Spleen (tissue), 11 donors: ENCODE measurements around the gene CACNA1C. TPM values are rescaled to one million over a fixed set of nuclear protein-coding genes. Genes with fewer than 3 reads are reported as not detected.

Experiments used
- DNase-seq: peaks from one replicate; pipeline ENCODE4 v3.0.0-alpha.2; 2020
- H3K27ac ChIP-seq, 8 donors: fragments of 200-600 bp; sonication (generic) in 7 of 8; 1 replicate in 4 of 8; 2 replicates in 4 of 8; pipeline versions ENCODE4 v1.5.0 to v1.8.0; 2016 to 2021; ENCODE audit warnings: inconsistent platforms in 4 of 8, mild to moderate bottlenecking in 4 of 8, moderate library complexity in 1 of 8
- H3K27me3 ChIP-seq, 7 donors: fragments of 200-600 bp; sonication (generic) in 6 of 7; replicated peaks in 1 of 7; 1 replicate in 4 of 7; 2 replicates in 3 of 7; pipeline versions ENCODE4 v1.5.0 to v1.8.0; 2016 to 2021; ENCODE audit warnings: inconsistent platforms in 3 of 7, mild to moderate bottlenecking in 1 of 7
- H3K36me3 ChIP-seq, 6 donors: fragments of 200-600 bp; sonication (generic) in 5 of 6; 1 replicate in 4 of 6; 2 replicates in 2 of 6; pipeline versions ENCODE4 v1.5.0 to v1.8.0; 2016 to 2021; ENCODE audit warnings: inconsistent platforms in 2 of 6
- H3K4me1 ChIP-seq, 6 donors: fragments of 200-600 bp; sonication (generic) in 5 of 6; 1 replicate in 3 of 6; 2 replicates in 3 of 6; pipeline versions ENCODE4 v1.5.0 to v1.8.0; 2016 to 2021; ENCODE audit warnings: inconsistent platforms in 3 of 6
- H3K4me3 ChIP-seq, 8 donors: fragments of 200-600 bp; sonication (generic) in 7 of 8; 1 replicate in 4 of 8; 2 replicates in 4 of 8; pipeline versions ENCODE4 v1.5.0 to v1.8.0; 2016 to 2021; ENCODE audit warnings: inconsistent platforms in 4 of 8, mild to moderate bottlenecking in 4 of 8, moderate library complexity in 2 of 8
- H3K9me3 ChIP-seq, 8 donors: fragments of 200-600 bp; sonication (generic) in 7 of 8; 1 replicate in 4 of 8; 2 replicates in 4 of 8; pipeline versions ENCODE4 v1.5.0 to v1.8.0; 2016 to 2021; ENCODE audit warnings: inconsistent platforms in 4 of 8
- POLR2A ChIP-seq, 3 donors: fragments of 450-650 bp; IDR thresholded peaks; one replicate each; pipeline ENCODE4 v1.5.1; 2017; ENCODE audit warnings: antibody characterized with exemption in 3 of 3, mild to moderate bottlenecking in 1 of 3
- POLR2AphosphoS5 ChIP-seq, 3 donors: sonication (generic); formaldehyde crosslinking; IDR thresholded peaks; one replicate each; pipeline ENCODE4 v1.5.1; 2017; ENCODE audit warnings: antibody characterized with exemption in 3 of 3
- WGBS, 5 donors: extraction: QIAGEN DNeasy Blood & Tissue Kit in 3 of 5; methylation state at CpG; one replicate each; pipeline versions ENCODE4 v1.1.5 to v1.1.7; 2013 to 2018; 5-methylcytosine and 5-hydroxymethylcytosine counted together
- intact Hi-C: fragments of 100-400 bp; cut with DNase I; formaldehyde crosslinking; loops from one replicate; pipeline ENCODE4 v1.15.0; 2023; ENCODE audit warnings: low total_unique reads
- polyA plus RNA-seq, 3 donors: library from polyadenylated mRNA; stranded (reverse); fragments of 200-250 nt; gene quantifications; one replicate each; pipeline ENCODE4 v1.2.1, GENCODE V29; 2013
- total RNA-seq, 7 donors: library from RNA; depleted of rRNA in 3 of 7; stranded (reverse); fragments of >200 nt in 3 of 7; fragmentation: NEBNext Ultra II Directional in 4 of 7; extraction: Animal tissue kit (Norgen Biotek cat#: 25700) in 4 of 7; gene quantifications; one replicate each; pipeline versions ENCODE4 v1.1.0 to v1.2.1, GENCODE V29; 2016 to 2021
- TF ChIP-seq, protein P1 (sequence below), 11 experiments: fragments of 200-600 bp in 7 of 11; fragments of 450-650 bp in 4 of 11; sonication (generic) in 4 of 11; IDR thresholded peaks in 8 of 11; conservative IDR thresholded peaks in 3 of 11; 1 replicate in 7 of 11; 2 replicates in 4 of 11; pipeline versions ENCODE4 v1.4.0 to v1.8.0; 2016 to 2021; ENCODE audit warnings: antibody characterized with exemption in 11 of 11, inconsistent platforms in 4 of 11, mild to moderate bottlenecking in 1 of 11
- donor health status: healthy with polysubstance abuse.
- donor health status: DM: no; HTN: no; CAD: no; lungs with moderate emphysema.
- donor health status: DM: no; HTN: no; CAD: no.
- donor health status: Bipolar disorder and iron deficiency.
- donor health status: healthy.
- donor health status: DM: no; HTN: no; CAD: no.
- donor health status: DM: yes; HTN: yes; CAD: no.

The CACNA1C gene
- total and polyA plus RNA-seq, 10 donors: 0.67 to 27.6 (median 18.4) TPM

DNA sequence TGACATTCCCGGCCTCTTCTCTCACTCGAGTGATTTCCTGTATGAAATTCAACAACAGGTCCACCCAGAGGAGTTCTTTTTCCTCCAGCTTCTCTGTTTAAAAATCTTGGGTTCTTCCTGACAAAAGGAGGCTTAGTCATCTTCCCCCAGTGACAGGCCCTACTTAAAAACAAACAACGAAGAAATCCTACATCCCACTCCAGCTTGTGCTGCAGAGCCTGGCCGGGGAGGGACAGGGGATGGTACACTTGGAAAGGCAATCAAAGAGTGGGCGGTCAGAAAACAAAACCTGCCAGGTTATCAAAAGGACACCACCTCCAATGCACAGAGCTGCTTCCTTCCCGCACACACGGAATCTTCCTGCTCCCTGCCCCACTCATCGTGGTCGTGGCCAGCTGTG, 101.3 kb downstream of the CACNA1C start:
- 45 to 58% (median 54%) methylated on average over 9 of the region's 9 CpGs for WGBS, 5 donors
- DNase-seq: no peak
- peak overlapping the region in 3 of 8 donors; percentile 4 to 46 (median 33) for H3K27ac ChIP-seq
- intact Hi-C loops: no loop called here
- H3K4me1 ChIP-seq: peaks cover 0 to 15% (median 0%) of the 10 kb centered on the region in 6 donors
- H3K4me3 ChIP-seq: no peak overlapping the region
- H3K27me3 ChIP-seq: no peaks in the 10 kb centered on the region
- H3K9me3 ChIP-seq: no peaks in the 10 kb centered on the region
- no peaks in the 10 kb centered on the region for H3K36me3 ChIP-seq
- TF ChIP-seq, protein P1, sequence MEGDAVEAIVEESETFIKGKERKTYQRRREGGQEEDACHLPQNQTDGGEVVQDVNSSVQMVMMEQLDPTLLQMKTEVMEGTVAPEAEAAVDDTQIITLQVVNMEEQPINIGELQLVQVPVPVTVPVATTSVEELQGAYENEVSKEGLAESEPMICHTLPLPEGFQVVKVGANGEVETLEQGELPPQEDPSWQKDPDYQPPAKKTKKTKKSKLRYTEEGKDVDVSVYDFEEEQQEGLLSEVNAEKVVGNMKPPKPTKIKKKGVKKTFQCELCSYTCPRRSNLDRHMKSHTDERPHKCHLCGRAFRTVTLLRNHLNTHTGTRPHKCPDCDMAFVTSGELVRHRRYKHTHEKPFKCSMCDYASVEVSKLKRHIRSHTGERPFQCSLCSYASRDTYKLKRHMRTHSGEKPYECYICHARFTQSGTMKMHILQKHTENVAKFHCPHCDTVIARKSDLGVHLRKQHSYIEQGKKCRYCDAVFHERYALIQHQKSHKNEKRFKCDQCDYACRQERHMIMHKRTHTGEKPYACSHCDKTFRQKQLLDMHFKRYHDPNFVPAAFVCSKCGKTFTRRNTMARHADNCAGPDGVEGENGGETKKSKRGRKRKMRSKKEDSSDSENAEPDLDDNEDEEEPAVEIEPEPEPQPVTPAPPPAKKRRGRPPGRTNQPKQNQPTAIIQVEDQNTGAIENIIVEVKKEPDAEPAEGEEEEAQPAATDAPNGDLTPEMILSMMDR (IDR thresholded peaks at IDR 0.05 in 8 of 11, conservative IDR thresholded peaks at IDR 0.05 in 3 of 11): no peak
- no peak for TF ChIP-seq POLR2AphosphoS5 (IDR thresholded peaks at IDR 0.05)
- no peak for TF ChIP-seq POLR2A (IDR thresholded peaks at IDR 0.05)

DNA sequence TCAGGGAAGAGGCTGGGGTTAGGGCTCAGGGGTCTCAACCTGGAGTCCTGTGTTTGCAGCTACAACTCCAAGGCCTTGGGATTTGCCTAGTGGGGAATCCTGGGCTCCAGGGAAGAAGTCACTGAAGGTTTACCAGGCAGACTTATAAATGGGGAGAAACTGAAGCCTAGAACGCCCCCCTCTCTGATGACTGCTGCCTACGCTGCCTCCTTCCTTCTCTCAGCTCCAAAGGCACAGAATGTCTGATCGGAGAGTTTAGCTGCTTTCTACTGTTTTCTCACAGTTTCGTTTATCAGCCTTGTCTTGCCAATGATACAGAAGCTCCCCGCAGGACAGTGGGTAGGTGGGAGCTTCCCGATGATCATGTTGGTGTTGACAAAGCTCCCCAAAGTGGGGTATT, 101.7 kb downstream of the CACNA1C start:
- intact Hi-C loops: no loop called here
- whole genome bisulfite sequencing, 5 donors: 90 to 97% (median 92%) methylated on average over 6 of the region's 6 CpGs
- Histone ChIP-seq H3K9me3 (no peaks in the 10 kb centered on the region), H3K4me1 (peaks cover 0 to 15% (median 0%) of the 10 kb centered on the region in 6 donors), H3K27me3 (no peaks in the 10 kb centered on the region), H3K36me3 (no peaks in the 10 kb centered on the region), H3K4me3 (no peak overlapping the region), H3K27ac (peak overlapping the region in 1 of 8 donors; percentile 46)
- TF ChIP-seq, protein P1 (IDR thresholded peaks at IDR 0.05 in 8 of 11, conservative IDR thresholded peaks at IDR 0.05 in 3 of 11): no peak
- TF ChIP-seq POLR2A (IDR thresholded peaks at IDR 0.05): no peak
- no peak for TF ChIP-seq POLR2AphosphoS5 (IDR thresholded peaks at IDR 0.05)
- no peak for DNase-seq

DNA sequence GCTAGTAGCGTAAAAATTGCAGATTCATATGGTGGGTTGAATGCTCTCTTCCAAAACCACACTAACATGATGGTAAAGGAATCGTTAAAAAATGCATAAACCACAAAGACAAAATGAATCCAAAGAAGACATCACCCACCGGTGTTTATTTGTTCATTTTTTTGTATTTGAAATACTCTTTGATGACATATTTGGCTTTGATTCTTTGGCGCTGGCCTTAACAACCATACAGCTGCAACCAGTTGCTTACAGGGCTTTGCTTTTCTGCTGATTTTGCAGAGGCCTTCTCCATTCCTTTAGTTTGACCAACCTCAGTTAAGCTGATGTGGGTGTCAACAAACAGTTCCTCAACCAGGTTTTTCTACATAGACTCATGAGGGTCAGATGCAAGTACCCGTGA, 103.5 kb downstream of the CACNA1C start:
- WGBS, 5 donors: 72 to 81% (median 78%) methylated on average over 5 of the region's 5 CpGs
- no peaks in the 10 kb centered on the region for H3K9me3 ChIP-seq
- intact Hi-C loops: no loop called here
- no peaks in the 10 kb centered on the region for H3K27me3 ChIP-seq
- H3K27ac ChIP-seq: no peak overlapping the region
- TF ChIP-seq POLR2AphosphoS5 (IDR thresholded peaks at IDR 0.05) (no peak), POLR2A (IDR thresholded peaks at IDR 0.05) (no peak)
- TF ChIP-seq, protein P1 (IDR thresholded peaks at IDR 0.05 in 8 of 11, conservative IDR thresholded peaks at IDR 0.05 in 3 of 11): no peak
- H3K4me3 ChIP-seq: no peak overlapping the region
- H3K4me1 ChIP-seq: peaks cover 0 to 20% (median under 1%) of the 10 kb centered on the region in 6 donors
- no peaks in the 10 kb centered on the region for H3K36me3 ChIP-seq
- no peak for DNase-seq

DNA sequence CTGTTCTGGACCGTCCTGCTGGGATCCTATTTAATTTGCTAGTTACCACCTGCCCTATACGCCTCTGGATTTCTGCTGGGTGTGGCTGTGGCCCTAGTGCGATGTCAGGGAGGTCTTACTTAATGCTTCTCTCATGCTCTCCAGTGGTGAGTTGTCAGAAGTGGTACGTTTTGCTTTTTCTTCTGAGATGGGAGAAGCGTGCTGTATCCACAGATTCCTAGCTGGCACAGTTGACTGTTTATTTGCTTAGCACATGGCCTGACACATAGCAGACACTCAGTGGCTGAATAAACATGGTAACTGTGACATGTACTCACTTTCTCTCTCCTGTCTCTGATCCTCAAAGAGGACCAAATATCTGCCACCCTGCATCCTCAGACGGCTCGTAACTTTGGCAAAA, 107.3 kb downstream of the CACNA1C start:
- no peak for DNase-seq
- TF ChIP-seq, protein P1 (IDR thresholded peaks at IDR 0.05 in 8 of 11, conservative IDR thresholded peaks at IDR 0.05 in 3 of 11): no peak
- TF ChIP-seq POLR2A (IDR thresholded peaks at IDR 0.05) (no peak), POLR2AphosphoS5 (IDR thresholded peaks at IDR 0.05) (no peak)
- H3K4me3 ChIP-seq: no peak overlapping the region
- H3K9me3 ChIP-seq: no peaks in the 10 kb centered on the region
- no peak overlapping the region for H3K27ac ChIP-seq
- H3K36me3 ChIP-seq: no peaks in the 10 kb centered on the region
- 84 to 97% (median 92%) methylated on average over 7 of the region's 7 CpGs for WGBS, 5 donors
- H3K27me3 ChIP-seq: no peaks in the 10 kb centered on the region
- H3K4me1 ChIP-seq: peaks cover 0 to 22% (median 2%) of the 10 kb centered on the region in 6 donors
- intact Hi-C loops: no loop called here
